IPS DF 6.9 (cell line): ENCODE data around the gene PPCDC.
"Not testable (repeated sequence)": the region's sequence is repeated elsewhere in the genome, so short reads cannot be mapped to it uniquely, and the experiment has no call there.

Source experiments
- DNase-seq: peaks from one replicate; pipeline ENCODE4 v3.0.0-alpha.2; 2013; ENCODE audit warnings: low read depth, low spot score
- H3K27ac ChIP-seq: one replicate; pipeline ENCODE4 v1.5.1; 2013; ENCODE audit warnings: low read length, control low read depth
- H3K27me3 ChIP-seq: 2 replicates; pipeline ENCODE4 v1.6.1; 2013; ENCODE audit warnings: mild to moderate bottlenecking, low read length; ENCODE audit not compliant: control insufficient read depth, insufficient read depth
- H3K36me3 ChIP-seq: 2 replicates; pipeline ENCODE4 v1.6.1; 2013; ENCODE audit warnings: low read length; ENCODE audit not compliant: control insufficient read depth, insufficient read depth
- H3K4me1 ChIP-seq: 2 replicates; pipeline ENCODE4 v1.6.1; 2013; ENCODE audit warnings: low read length; ENCODE audit not compliant: control insufficient read depth, insufficient read depth
- H3K4me3 ChIP-seq: 2 replicates; pipeline ENCODE4 v1.5.1; 2013; ENCODE audit warnings: mild to moderate bottlenecking, low read length
- H3K9me3 ChIP-seq: 2 replicates; pipeline ENCODE4 v1.6.1; 2013; ENCODE audit warnings: low read length, inconsistent platforms; ENCODE audit not compliant: control insufficient read depth, insufficient read depth
- WGBS: extraction: QIAGEN DNeasy Blood & Tissue Kit; methylation state at CpG from one replicate; pipeline ENCODE4 v1.1.7; 2013; ENCODE audit warnings: mixed read lengths, missing lambda C conversion rate; ENCODE audit not compliant: insufficient read length, insufficient coverage; 5-methylcytosine and 5-hydroxymethylcytosine counted together

Gene PPCDC

DNA sequence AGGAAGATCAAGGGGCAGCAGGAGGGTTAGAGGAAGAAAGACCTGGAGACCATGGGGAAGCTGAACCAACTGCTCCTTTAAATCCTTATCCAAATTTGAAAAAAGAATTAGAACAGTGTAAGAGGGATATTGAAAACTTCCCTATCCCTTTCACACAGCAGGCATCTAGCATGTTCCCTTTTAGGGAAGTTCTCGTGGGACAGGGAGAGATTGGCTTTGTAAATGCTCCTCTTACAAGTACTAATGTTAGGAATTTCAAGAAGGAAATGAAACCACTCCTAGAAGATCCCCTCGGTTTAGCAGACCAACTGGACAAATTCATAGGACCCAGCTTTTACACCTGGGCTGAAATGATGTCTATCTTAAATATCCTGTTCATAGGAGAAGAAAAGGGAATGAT lies 41.5 kb downstream of the PPCDC start:
- DNase-seq, result no peak
- Histone ChIP-seq H3K27me3 (no peaks in the 10 kb centered on the region), H3K36me3 (no peaks in the 10 kb centered on the region), H3K27ac (no peak overlapping the region), H3K4me1 (no peaks in the 10 kb centered on the region), H3K9me3 (no peaks in the 10 kb centered on the region), H3K4me3 (no peak overlapping the region)
- WGBS, result no CpG with 5 or more reads among the region's 2 CpGs

DNA sequence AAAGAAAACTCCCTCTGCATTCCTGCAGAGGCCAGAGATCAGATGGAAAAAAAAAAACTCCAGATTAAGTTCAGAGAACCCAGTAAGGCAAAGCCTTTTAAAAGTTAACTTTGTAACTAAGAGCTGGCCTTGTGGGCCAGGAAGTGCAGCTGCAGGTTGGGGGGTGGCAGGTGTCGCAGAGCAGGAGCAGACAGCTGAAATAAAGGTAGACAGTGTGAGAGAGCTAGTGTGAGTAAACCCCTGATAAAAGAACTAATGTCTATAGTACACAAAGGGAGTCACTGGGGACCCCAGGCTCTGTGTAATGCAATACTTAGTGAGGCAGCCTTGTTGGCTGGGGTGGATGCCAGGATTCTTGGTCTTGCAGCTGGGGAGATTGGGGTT lies 42.1 kb downstream of the PPCDC start:
- Histone ChIP-seq H3K36me3 (no peaks in the 10 kb centered on the region), H3K27ac (no peak overlapping the region), H3K4me1 (no peaks in the 10 kb centered on the region), H3K9me3 (no peaks in the 10 kb centered on the region), H3K27me3 (no peaks in the 10 kb centered on the region), H3K4me3 (no peak overlapping the region)
- DNase-seq, result no peak
- no CpG with 5 or more reads among the region's 1 CpG for WGBS

DNA sequence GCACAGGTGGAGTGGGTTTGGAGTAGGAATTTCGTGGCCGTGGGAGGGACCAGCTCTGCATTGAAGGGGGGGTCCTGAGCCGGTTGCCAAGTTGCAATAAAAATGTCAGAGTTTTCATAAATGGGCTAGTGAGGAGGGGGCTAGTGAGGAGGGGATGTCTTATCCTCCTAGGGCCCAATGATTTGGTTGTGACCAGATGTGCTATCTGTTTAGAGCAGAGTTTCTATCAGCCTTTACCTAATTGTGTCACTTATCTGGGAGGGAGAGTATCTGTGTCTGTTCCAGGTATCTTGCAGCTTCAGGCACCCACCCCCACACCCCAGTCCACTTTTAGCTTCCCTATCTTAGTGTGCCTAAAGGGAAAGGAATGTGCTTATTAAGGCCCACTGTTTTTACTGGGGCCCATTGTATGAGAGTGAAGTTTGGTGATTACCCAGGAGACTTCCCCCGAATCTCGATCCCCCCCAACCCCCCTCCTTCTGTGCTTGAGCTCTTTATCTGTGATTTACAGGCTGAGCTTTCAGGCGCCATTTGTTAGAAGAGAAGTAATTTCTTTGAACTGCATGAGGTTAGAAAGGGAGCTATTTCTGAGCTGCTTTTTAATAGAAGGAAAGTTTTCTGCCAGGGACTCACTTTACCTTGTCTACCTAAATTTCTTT lies 42.6 kb downstream of the PPCDC start:
- Histone ChIP-seq H3K4me3 (no peak overlapping the region), H3K36me3 (no peaks in the 10 kb centered on the region), H3K27ac (no peak overlapping the region), H3K4me1 (no peaks in the 10 kb centered on the region), H3K9me3 (no peaks in the 10 kb centered on the region), H3K27me3 (no peaks in the 10 kb centered on the region)
- WGBS, result no CpG with 5 or more reads among the region's 6 CpGs
- DNase-seq, result no peak

DNA sequence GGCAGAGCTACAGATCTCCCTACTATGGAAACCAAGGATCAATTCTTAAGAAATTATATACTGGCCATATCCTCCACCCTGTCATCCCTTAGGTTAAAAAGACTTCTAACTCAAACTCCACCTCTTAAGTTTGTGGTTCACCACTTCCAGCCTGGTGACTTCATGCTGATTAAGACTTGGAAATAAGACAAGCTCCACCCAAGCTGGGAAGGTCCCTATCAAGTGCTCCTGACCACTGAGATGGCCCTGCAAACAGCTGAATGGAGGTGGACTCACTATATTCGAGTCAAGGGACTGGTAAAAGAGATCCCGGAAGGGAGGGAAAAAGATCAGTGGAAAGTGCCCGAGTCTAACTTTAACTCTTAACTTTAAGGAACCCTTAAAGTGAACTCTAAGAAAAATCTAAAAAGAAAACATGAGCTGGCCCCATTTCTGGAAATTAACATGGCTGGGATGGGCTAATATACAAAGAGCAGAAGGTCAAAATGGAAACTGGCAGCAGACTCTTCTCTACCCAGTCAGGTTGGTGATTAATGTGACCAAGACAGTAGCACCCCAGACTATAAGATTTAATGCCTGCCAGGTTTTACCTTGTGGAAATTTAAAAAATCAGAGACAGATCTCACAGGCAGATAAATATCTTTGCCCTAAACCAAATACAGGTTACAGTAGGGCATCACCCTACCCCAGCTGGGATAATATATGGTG lies 43.9 kb downstream of the PPCDC start:
- Histone ChIP-seq H3K9me3 (no peaks in the 10 kb centered on the region), H3K27ac (no peak overlapping the region), H3K27me3 (no peaks in the 10 kb centered on the region), H3K4me3 (no peak overlapping the region), H3K36me3 (no peaks in the 10 kb centered on the region), H3K4me1 (no peaks in the 10 kb centered on the region)
- no CpG with 5 or more reads among the region's 3 CpGs for WGBS
- DNase-seq, result no peak

DNA sequence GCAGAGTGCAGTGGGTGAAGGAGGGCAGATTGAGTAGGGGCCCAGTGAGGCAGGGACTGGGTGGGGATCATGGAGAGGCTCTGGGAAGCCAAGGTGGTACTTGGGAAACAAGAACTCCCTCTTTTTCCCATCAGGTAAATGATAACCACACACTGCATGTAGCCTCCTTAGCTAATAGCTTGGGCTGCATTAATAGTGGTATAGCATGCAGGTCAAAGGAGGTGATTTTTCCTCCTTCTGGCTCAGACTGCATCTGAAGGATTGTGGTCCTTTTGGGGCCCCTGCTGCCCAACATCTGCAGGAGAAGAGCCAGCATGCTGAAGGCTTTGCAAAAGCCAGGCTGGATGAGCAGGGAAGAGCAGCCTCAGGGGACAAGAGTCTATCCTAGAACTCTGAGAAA lies 45.4 kb downstream of the PPCDC start:
- no peaks in the 10 kb centered on the region for H3K36me3 ChIP-seq
- no peaks in the 10 kb centered on the region for H3K27me3 ChIP-seq
- no peak overlapping the region for H3K27ac ChIP-seq
- H3K4me3 ChIP-seq, result no peak overlapping the region
- H3K4me1 ChIP-seq, result no peaks in the 10 kb centered on the region
- DNase-seq, result no peak
- no peaks in the 10 kb centered on the region for H3K9me3 ChIP-seq

DNA sequence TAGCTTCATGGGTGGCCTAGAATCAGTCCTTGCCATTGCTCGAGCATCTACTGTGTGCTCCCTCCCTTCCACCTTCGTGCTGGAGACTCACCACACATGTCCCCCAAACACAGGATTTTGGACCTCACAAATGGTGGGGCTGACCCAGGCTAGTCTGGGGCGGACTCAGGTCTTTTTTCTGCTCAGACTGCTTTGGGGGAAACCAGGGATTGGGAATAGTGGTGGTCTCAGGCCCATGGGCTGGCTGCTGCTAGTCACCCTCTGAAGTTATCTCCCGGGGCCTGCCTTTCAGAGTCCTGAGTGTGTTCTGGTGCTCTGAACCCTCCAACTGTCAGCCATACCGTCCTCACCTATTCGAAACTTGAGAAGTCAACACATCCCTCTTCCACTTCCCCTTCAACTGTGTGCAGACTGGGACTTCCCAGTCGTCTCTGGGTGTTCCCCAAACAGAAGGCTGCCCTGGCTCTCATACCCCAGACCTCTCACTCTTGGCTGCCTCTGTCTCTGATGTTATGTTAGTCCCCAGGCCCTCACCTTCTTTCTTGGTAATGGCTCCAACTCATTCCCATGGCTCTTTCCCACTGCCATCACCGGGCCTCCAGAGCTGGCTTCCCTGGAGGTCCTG lies 46.0 kb downstream of the PPCDC start:
- H3K4me3 ChIP-seq, result no peak overlapping the region
- no peaks in the 10 kb centered on the region for H3K27me3 ChIP-seq
- no peaks in the 10 kb centered on the region for H3K9me3 ChIP-seq
- DNase-seq, result no peak
- no peaks in the 10 kb centered on the region for H3K4me1 ChIP-seq
- no peak overlapping the region for H3K27ac ChIP-seq
- no CpG with 5 or more reads among the region's 8 CpGs for WGBS
- no peaks in the 10 kb centered on the region for H3K36me3 ChIP-seq

DNA sequence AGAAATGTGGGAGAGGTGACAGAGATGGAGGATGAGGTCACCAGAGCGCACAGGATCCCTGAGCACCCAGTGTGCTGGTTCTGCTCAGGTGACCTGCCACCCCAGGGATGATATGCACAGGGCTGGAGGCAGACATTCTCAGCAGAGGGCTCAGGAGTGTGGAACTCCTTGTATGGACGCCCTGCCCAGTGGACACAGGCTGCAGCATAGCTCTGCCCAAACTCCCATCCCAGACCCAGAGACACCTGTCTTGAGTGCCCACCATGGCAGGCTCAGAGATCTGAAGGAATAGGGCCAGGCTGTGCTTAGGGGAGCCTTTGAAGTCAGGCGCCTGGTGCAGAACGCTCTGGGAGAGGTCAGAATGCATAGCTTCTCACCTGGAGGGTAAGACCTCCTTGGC lies 47.3 kb downstream of the PPCDC start:
- Histone ChIP-seq H3K4me1 (no peaks in the 10 kb centered on the region), H3K27ac (no peak overlapping the region), H3K27me3 (no peaks in the 10 kb centered on the region), H3K36me3 (no peaks in the 10 kb centered on the region), H3K4me3 (no peak overlapping the region), H3K9me3 (no peaks in the 10 kb centered on the region)
- WGBS, result no CpG with 5 or more reads among the region's 4 CpGs
- no peak for DNase-seq

DNA sequence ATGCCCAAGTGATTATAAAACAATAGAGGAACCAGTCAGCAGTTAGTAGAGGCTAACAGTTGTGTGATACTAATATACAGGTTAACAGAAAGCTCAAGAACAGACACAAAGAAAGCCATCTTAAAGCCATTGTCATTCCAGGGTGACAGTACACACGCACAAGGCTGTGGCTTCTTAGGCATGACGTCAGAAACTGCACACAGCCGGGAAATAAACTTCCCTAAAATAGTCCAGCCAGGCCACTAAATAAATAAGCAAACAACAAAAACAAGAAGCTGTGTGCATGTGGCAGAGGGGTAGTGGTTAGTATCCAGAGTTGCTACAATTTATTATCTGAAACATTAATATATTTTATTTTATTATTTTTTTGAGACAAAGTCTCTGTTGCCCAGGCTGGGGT lies 49.8 kb downstream of the PPCDC start:
- Histone ChIP-seq H3K4me1 (no peaks in the 10 kb centered on the region), H3K4me3 (no peak overlapping the region), H3K9me3 (no peaks in the 10 kb centered on the region), H3K27me3 (no peaks in the 10 kb centered on the region), H3K27ac (no peak overlapping the region), H3K36me3 (no peaks in the 10 kb centered on the region)
- no peak for DNase-seq
- no CpG with 5 or more reads among the region's 3 CpGs for WGBS

DNA sequence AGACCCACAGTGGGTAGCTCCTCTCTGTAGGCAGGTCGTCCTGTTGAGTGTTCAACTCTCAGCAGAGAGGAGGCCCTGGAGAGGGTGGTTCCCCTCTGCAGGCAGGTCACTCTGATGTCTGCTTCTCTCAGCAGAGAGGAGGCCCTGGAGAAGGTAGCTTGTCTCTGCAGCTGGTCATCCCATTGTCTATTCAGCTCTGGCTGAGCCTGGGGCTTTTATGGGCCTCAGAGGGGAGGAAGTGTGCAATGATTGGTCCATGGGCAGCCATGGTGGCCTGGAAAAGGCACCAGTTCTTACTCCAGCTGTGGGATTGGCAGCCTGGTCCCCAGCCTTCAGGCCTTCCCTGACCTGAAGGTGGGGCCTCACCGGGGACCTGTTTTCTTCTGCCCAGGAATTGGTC lies 52.9 kb downstream of the PPCDC start:
- H3K27ac ChIP-seq, result no peak overlapping the region
- DNase-seq, result no peak
- H3K4me3 ChIP-seq, result no peak overlapping the region
- no peaks in the 10 kb centered on the region for H3K9me3 ChIP-seq
- WGBS, result no CpG with 5 or more reads among the region's 2 CpGs
- H3K27me3 ChIP-seq, result no peaks in the 10 kb centered on the region
- H3K4me1 ChIP-seq, result no peaks in the 10 kb centered on the region
- no peaks in the 10 kb centered on the region for H3K36me3 ChIP-seq

DNA sequence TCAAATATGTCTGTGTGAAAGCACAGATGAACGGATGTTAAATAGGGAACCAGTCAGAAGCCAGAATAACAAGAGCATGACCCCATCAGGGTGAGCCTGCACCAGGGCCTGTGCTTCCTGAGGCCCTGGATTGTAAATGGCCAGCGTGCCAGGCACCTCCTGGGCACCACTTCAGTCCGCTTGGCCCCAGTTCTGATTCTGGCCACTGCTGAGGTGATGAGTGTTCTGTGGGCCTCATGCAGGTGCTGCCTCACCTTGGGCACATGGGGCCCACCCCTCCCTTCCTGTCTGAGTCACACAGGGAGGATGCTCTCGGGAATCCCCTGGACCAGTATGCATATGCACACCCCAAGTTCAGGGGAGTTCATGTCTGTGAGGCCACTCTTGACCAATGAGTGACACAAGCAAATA lies 54.2 kb downstream of the PPCDC start:
- not testable (repeated sequence) for H3K27ac ChIP-seq, H3K4me3 ChIP-seq, H3K4me1 ChIP-seq, H3K27me3 ChIP-seq, H3K36me3 ChIP-seq, H3K9me3 ChIP-seq, DNase-seq
- no CpG with 5 or more reads among the region's 4 CpGs for WGBS

DNA sequence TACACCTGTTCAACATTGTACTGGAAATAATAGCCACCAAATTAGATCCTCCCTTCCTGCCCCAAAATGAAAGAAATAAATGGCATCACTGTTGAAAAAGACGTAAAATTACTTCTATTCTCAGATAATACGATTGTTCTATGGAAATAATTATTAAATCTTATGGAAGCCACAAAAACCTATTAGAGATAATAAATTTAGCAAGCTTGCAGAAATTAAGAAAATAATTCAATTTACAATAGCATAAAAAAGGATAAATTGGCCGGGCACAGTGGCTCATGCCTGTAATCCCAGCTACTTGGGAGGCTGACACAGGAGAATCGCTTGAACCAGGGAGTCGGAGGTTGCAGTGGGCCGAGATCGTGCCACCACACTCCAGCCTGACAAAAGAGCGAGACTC lies 57.8 kb downstream of the PPCDC start:
- Histone ChIP-seq H3K36me3 (no peaks in the 10 kb centered on the region), H3K4me3 (no peak overlapping the region), H3K27me3 (no peaks in the 10 kb centered on the region), H3K27ac (no peak overlapping the region), H3K4me1 (no peaks in the 10 kb centered on the region), H3K9me3 (no peaks in the 10 kb centered on the region)
- WGBS, result no CpG with 5 or more reads among the region's 8 CpGs
- no peak for DNase-seq
